Chondrocyte (in vitro differentiated cells): Measurements from ENCODE around the gene MRNIP. TPM values are rescaled to one million over a fixed set of nuclear protein-coding genes. Genes with fewer than 3 reads are reported as not detected.
A peak's percentile ranks its signal among the peaks of the same experiment; 100 is the strongest.
"Not testable (repeated sequence)": the region's sequence is repeated elsewhere in the genome, so short reads cannot be mapped to it uniquely, and the experiment has no call there.

ENCODE experiments used
- DNase-seq: peaks from one replicate; pipeline ENCODE4 v3.0.0; 2021; ENCODE audit warnings: mixed read lengths, low spot score
- H3K27ac Mint-ChIP-seq: one replicate; pipeline ENCODE4 v1.8.0; 2021; ENCODE audit warnings: mild to moderate bottlenecking, moderate library complexity, mixed read lengths; ENCODE audit not compliant: unreplicated experiment
- H3K27me3 Mint-ChIP-seq: 2 replicates; pipeline ENCODE4 v1.8.0; 2021; ENCODE audit warnings: low read depth, mixed read lengths
- H3K36me3 Mint-ChIP-seq: 2 replicates; pipeline ENCODE4 v1.8.0; 2021; ENCODE audit warnings: low read depth, mixed read lengths
- H3K4me1 Mint-ChIP-seq: 2 replicates; pipeline ENCODE4 v1.8.0; 2021; ENCODE audit warnings: low read depth, mild to moderate bottlenecking, mixed read lengths
- H3K4me3 Mint-ChIP-seq: one replicate; pipeline ENCODE4 v1.8.0; 2021; ENCODE audit warnings: mild to moderate bottlenecking, moderate library complexity, mixed read lengths; ENCODE audit not compliant: unreplicated experiment
- H3K9me3 Mint-ChIP-seq: 2 replicates; pipeline ENCODE4 v1.8.0; 2021; ENCODE audit warnings: low read depth, mixed read lengths
- total RNA-seq: library from RNA; stranded (reverse); gene quantifications from 3 replicates; pipeline ENCODE4 v1.2.1, GENCODE V29; 2021
- TF ChIP-seq, protein P1 (sequence below): fragments of 200-600 bp; sonication (generic); IDR thresholded peaks from 2 replicates; pipeline ENCODE4 v1.5.0; 2021; ENCODE audit warnings: antibody characterized with exemption, mild to moderate bottlenecking, moderate library complexity

The MRNIP gene
- total RNA-seq, 1 donor from 2014 or later = 13.4 TPM

DNA sequence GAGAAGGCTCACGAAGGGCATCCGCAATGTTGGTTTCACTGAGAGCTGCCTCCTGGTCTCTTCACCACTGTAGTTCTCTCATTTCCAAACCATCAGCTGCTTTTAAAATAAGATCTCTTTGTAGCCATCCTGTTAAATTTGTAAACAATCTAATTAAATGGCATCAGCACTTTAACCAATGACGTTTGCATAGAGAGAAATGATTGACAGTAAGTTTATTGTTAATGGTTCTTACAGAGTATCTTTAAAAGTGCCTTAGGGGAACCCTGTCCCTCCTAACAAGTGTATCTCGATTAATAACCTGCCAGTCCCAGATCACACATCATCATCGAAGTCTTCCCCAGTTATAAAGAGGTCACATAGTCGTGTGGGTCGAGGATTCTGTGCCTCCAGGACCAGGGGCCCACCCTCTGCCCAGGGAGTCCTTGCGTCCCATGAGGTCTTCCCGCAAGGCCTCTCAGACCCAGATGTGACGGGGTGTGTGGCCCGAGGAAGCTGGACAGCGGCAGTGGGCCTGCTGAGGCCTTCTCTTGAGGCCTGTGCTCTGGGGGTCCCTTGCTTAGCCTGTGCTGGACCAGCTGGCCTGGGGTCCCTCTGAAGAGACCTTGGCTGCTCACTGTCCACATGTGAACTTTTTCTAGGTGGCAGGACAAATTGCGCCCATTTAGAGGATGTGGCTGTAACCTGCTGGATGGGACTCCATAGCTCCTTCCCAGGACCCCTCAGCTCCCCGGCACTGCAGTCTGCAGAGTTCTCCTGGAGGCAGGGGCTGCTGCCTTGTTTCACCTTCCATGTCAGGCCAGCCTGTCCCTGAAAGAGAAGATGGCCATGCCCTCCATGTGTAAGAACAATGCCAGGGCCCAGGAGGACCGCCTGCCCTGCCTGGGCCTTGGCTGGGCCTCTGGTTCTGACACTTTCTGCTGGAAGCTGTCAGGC lies 21.3 kb downstream of the MRNIP start:
- DNase-seq = peak; percentile 88
- TF ChIP-seq, protein P1, sequence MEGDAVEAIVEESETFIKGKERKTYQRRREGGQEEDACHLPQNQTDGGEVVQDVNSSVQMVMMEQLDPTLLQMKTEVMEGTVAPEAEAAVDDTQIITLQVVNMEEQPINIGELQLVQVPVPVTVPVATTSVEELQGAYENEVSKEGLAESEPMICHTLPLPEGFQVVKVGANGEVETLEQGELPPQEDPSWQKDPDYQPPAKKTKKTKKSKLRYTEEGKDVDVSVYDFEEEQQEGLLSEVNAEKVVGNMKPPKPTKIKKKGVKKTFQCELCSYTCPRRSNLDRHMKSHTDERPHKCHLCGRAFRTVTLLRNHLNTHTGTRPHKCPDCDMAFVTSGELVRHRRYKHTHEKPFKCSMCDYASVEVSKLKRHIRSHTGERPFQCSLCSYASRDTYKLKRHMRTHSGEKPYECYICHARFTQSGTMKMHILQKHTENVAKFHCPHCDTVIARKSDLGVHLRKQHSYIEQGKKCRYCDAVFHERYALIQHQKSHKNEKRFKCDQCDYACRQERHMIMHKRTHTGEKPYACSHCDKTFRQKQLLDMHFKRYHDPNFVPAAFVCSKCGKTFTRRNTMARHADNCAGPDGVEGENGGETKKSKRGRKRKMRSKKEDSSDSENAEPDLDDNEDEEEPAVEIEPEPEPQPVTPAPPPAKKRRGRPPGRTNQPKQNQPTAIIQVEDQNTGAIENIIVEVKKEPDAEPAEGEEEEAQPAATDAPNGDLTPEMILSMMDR = no peak
- peaks cover 34% of the 10 kb centered on the region for H3K36me3 Mint-ChIP-seq
- H3K27me3 Mint-ChIP-seq = no peaks in the 10 kb centered on the region
- H3K27ac Mint-ChIP-seq = peak overlapping the region; percentile 83
- H3K9me3 Mint-ChIP-seq = no peaks in the 10 kb centered on the region
- H3K4me3 Mint-ChIP-seq = no peak overlapping the region
- no peaks in the 10 kb centered on the region for H3K4me1 Mint-ChIP-seq

DNA sequence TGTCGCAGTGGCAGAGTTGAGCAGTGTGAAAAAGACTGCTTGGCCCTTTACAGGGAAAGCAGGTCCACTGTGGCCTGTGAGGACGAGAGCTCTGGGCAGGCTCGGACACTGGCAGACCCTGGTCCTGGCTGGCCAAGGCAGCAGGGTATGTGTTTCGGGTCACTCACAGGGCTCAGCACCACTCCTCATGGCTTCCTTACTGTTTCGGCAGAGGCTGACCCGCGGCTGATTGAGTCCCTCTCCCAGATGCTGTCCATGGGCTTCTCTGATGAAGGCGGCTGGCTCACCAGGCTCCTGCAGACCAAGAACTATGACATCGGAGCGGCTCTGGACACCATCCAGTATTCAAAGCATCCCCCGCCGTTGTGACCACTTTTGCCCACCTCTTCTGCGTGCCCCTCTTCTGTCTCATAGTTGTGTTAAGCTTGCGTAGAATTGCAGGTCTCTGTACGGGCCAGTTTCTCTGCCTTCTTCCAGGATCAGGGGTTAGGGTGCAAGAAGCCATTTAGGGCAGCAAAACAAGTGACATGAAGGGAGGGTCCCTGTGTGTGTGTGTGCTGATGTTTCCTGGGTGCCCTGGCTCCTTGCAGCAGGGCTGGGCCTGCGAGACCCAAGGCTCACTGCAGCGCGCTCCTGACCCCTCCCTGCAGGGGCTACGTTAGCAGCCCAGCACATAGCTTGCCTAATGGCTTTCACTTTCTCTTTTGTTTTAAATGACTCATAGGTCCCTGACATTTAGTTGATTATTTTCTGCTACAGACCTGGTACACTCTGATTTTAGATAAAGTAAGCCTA lies 22.2 kb downstream of the MRNIP start:
- TF ChIP-seq, protein P1 = no peak
- H3K4me1 Mint-ChIP-seq = no peaks in the 10 kb centered on the region
- H3K36me3 Mint-ChIP-seq = peaks cover 36% of the 10 kb centered on the region
- H3K27me3 Mint-ChIP-seq = no peaks in the 10 kb centered on the region
- DNase-seq = peak; percentile 65
- no peak overlapping the region for H3K4me3 Mint-ChIP-seq
- no peaks in the 10 kb centered on the region for H3K9me3 Mint-ChIP-seq
- H3K27ac Mint-ChIP-seq = peak overlapping the region; percentile 83

DNA sequence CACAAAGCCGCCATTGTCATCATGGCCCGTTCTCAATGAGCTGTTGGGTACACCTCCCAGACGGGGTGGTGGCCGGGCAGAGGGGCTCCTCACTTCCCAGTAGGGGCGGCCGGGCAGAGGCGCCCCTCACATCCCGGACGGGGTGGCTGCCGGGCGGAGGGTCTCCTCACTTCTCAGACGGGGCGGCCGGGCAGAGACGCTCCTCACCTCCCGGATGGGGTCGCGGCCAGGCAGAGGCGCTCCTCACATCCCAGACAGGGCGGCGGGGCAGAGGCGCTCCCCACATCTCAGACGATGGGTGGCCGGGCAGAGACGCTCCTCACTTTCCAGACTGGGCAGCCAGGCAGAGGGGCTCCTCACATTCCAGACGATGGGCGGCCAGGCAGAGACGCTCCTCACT lies 23.7 kb downstream of the MRNIP start:
- peaks cover 46% of the 10 kb centered on the region for H3K36me3 Mint-ChIP-seq
- H3K4me1 Mint-ChIP-seq, H3K4me3 Mint-ChIP-seq, H3K27ac Mint-ChIP-seq, H3K27me3 Mint-ChIP-seq, H3K9me3 Mint-ChIP-seq: not testable (repeated sequence)
- peak; percentile 74 for DNase-seq

DNA sequence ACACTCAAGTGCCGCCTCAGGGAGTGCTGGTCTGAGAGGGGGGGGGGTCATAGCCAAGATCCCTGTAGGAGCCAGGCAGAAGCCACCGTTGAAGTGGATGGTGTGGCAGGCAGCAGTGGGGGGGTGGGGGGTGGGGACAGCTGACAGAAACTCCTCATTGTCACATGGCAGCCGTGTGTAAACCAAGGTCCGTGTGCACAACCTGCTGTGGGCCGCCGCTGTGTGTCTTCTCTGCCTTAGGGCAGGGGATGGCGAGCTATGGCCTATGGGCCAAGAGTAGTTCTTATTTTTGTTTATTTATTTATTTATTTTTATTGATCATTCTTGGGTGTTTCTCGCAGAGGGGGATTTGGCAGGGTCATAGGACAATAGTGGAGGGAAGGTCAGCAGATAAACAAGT lies 24.5 kb downstream of the MRNIP start:
- Mint-ChIP-seq H3K36me3 (peaks cover 53% of the 10 kb centered on the region), H3K4me3 (no peak overlapping the region), H3K4me1 (no peaks in the 10 kb centered on the region), H3K9me3 (no peaks in the 10 kb centered on the region), H3K27ac (no peak overlapping the region), H3K27me3 (no peaks in the 10 kb centered on the region)
- TF ChIP-seq, protein P1 = no peak
- DNase-seq = peak; percentile 37

DNA sequence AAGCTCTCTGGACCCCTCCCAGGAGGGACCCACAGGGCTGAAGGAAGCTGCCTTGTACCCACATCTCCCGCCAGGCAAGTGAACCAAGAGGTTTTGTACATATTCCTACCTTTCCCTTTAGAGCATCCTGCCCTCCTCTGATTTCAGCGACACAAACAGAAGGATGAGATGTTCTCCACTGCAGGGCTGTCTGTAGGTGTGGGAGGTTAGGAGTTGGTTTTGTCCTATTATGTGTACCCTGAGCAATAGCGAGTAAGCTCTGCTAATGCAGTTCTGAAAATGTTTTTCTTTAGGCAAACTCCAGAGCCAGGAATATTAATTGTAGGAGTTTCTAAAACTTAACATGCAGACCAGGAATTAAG lies 24.9 kb downstream of the MRNIP start:
- no peak for DNase-seq
- Mint-ChIP-seq H3K36me3 (peaks cover 57% of the 10 kb centered on the region), H3K4me1 (no peaks in the 10 kb centered on the region), H3K9me3 (no peaks in the 10 kb centered on the region), H3K4me3 (no peak overlapping the region), H3K27me3 (no peaks in the 10 kb centered on the region), H3K27ac (no peak overlapping the region)
- TF ChIP-seq, protein P1 = no peak
